Gastroesophageal sphincter (tissue), 4 donors: ENCODE results near the gene RXYLT1. TPM values are rescaled to one million over a fixed set of nuclear protein-coding genes. Genes with fewer than 3 reads are reported as not detected.
A peak's percentile ranks its signal among the peaks of the same experiment; 100 is the strongest.

ENCODE experiments used
- ATAC-seq: fragments of 150-250 bp; one replicate; pipeline ENCODE4 v1.9.1; 2016; ENCODE audit warnings: mild to moderate bottlenecking, moderate library complexity
- H3K27ac ChIP-seq, 4 donors: fragments of 200-600 bp; sonication (generic) in 3 of 4; 1 replicate in 3 of 4; 2 replicates in 1 of 4; pipeline ENCODE4 v1.5.1; 2016 to 2019
- H3K27me3 ChIP-seq: fragments of 200-600 bp; sonication (generic); one replicate; pipeline ENCODE4 v1.5.1; 2019
- H3K36me3 ChIP-seq, 2 donors: fragments of 200-600 bp; sonication (generic); one replicate each; pipeline ENCODE4 v1.5.1; 2019; ENCODE audit warnings: control low read depth in 1 of 2
- H3K4me1 ChIP-seq, 3 donors: fragments of 200-600 bp; sonication (generic); 1 replicate in 2 of 3; 2 replicates in 1 of 3; pipeline ENCODE4 v1.5.1; 2016 to 2019; ENCODE audit warnings: control low read depth in 2 of 3
- H3K4me3 ChIP-seq, 2 donors: fragments of 200-600 bp; sonication (generic); one replicate each; pipeline ENCODE4 v1.5.1; 2019; ENCODE audit warnings: mild to moderate bottlenecking in 1 of 2, moderate library complexity in 1 of 2
- H3K9me3 ChIP-seq, 3 donors: fragments of 200-600 bp; sonication (generic); one replicate each; pipeline ENCODE4 v1.5.1; 2017 to 2019; ENCODE audit warnings: control low read depth in 2 of 3
- EP300 ChIP-seq: sonication (generic); formaldehyde crosslinking; IDR thresholded peaks from one replicate; pipeline ENCODE4 v1.6.1; 2017; ENCODE audit warnings: antibody characterized with exemption, mild to moderate bottlenecking
- POLR2A ChIP-seq, 2 donors: fragments of 450-650 bp; IDR thresholded peaks; one replicate each; pipeline ENCODE4 v1.6.1; 2017; ENCODE audit warnings: antibody characterized with exemption in 2 of 2, mild to moderate bottlenecking in 2 of 2, moderate library complexity in 1 of 2
- POLR2AphosphoS5 ChIP-seq: sonication (generic); formaldehyde crosslinking; IDR thresholded peaks from one replicate; pipeline ENCODE4 v1.6.1; 2017; ENCODE audit warnings: antibody characterized with exemption
- WGBS, 2 donors: methylation state at CpG; one replicate each; pipeline ENCODE4 v1.1.5; 2018; ENCODE audit warnings: low coverage in 1 of 2; 5-methylcytosine and 5-hydroxymethylcytosine counted together
- total RNA-seq, 4 donors: library from RNA; depleted of rRNA; stranded (reverse); fragments of >200 nt; gene quantifications; one replicate each; pipeline ENCODE4 v1.1.0, GENCODE V29; 2016
- TF ChIP-seq, protein P1 (sequence below), 4 experiments: fragments of 200-600 bp in 2 of 4; fragments of 450-650 bp in 2 of 4; sonication (generic) in 1 of 4; IDR thresholded peaks; one replicate each; pipeline ENCODE4 v1.5.1; 2017 to 2019; ENCODE audit warnings: antibody characterized with exemption in 4 of 4, mild to moderate bottlenecking in 2 of 4, moderate library complexity in 2 of 4

The RXYLT1 gene
- total RNA-seq, 4 donors from 2014 or later = 15.4 to 36.3 (median 20.4) TPM

DNA sequence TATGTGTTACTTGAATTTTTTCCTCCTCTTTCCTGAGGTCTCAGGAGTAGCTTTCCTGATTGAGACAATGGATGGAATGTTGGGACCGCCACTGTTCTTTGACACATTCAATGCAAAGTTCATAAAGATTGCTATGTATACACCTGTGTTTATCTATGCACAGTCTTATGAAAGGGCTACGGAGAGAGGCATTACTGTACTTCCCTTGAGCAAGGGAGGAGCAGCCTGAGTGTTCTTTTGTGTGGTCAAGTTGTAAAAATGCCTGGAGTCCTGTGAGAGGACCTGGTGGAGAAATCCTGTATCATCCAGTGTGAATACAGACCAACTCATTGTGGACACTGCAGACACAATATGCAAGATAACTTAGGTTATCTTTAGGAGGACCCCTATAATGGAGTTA lies 66.0 kb downstream of the RXYLT1 start:
- 13 to 37% methylated on average over 2 of the region's 2 CpGs for WGBS, 2 donors
- Histone ChIP-seq H3K4me3 (peak overlapping the region; percentile 44 to 98), H3K4me1 (peaks cover 0 to 50% (median 0%) of the 10 kb centered on the region in 3 donors), H3K36me3 (no peaks in the 10 kb centered on the region), H3K27me3 (no peaks in the 10 kb centered on the region), H3K27ac (no peak overlapping the region), H3K9me3 (no peaks in the 10 kb centered on the region)
- ATAC-seq = no peak
- TF ChIP-seq POLR2AphosphoS5 (no peak), EP300 (no peak), POLR2A (IDR thresholded peaks at IDR 0.05) (no peak)
- TF ChIP-seq, protein P1, sequence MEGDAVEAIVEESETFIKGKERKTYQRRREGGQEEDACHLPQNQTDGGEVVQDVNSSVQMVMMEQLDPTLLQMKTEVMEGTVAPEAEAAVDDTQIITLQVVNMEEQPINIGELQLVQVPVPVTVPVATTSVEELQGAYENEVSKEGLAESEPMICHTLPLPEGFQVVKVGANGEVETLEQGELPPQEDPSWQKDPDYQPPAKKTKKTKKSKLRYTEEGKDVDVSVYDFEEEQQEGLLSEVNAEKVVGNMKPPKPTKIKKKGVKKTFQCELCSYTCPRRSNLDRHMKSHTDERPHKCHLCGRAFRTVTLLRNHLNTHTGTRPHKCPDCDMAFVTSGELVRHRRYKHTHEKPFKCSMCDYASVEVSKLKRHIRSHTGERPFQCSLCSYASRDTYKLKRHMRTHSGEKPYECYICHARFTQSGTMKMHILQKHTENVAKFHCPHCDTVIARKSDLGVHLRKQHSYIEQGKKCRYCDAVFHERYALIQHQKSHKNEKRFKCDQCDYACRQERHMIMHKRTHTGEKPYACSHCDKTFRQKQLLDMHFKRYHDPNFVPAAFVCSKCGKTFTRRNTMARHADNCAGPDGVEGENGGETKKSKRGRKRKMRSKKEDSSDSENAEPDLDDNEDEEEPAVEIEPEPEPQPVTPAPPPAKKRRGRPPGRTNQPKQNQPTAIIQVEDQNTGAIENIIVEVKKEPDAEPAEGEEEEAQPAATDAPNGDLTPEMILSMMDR (IDR thresholded peaks at IDR 0.05) = no peak

DNA sequence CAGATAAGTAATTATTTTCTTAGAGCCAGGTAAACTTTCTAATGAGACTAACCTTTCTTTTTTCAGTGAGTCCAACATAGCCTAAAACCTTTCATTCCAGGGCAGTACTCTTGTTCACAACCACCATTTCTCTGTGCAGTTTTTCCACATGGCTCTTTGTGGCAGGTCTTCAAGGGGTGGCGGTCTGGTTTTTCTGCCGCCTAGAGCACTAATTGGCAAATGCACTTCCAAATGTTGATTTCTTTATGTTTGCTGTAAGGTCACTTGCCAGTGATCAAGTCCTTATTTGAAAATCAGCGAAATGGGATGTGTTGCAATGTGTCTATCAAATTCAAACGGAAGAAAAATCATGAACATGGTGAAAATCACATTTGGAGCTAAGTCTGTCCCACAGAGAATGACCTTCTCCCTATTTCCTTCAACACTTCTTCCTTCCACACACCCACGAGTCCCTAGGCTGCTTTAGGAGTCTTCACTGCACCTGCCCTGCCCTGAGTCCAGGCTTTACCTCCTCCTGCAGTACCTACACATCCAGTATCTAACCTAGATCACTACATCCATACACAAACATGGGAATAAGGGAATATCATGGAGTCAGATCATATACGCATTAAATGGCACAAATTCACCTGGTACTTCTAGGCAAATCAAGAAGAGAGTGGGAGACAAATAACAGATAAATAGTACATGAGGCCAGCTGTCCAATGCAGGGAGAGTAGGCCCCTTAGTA lies 66.7 kb downstream of the RXYLT1 start:
- TF ChIP-seq POLR2A (IDR thresholded peaks at IDR 0.05) (no peak), POLR2AphosphoS5 (no peak), EP300 (no peak)
- TF ChIP-seq, protein P1 (IDR thresholded peaks at IDR 0.05) = no peak
- Histone ChIP-seq H3K27me3 (no peaks in the 10 kb centered on the region), H3K27ac (no peak overlapping the region), H3K4me1 (peaks cover 0 to 50% (median 0%) of the 10 kb centered on the region in 3 donors), H3K4me3 (peak overlapping the region; percentile 44 to 98), H3K36me3 (no peaks in the 10 kb centered on the region), H3K9me3 (no peaks in the 10 kb centered on the region)
- no peak for ATAC-seq
- 81 to 87% methylated on average over 5 to 6 of the region's 6 CpGs for WGBS, 2 donors

DNA sequence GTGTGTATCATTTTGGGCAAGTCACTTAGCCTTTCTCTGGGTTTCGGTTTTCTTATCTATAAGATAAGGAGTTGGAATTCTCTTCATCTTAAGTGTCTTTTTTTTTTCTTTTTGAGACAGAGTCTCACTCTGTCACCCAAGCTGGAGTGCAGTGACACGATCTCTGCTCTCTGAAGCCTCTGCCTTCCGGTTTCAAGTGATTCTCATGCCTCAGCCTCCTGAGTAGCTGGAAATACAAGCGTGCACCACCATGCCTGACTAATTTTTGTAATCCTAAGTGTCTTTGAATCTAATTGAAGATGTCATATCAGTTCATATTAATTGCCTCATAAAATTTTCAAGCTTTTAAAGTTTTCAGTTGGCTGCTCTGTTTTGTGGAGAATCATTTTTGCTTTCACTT lies 68.7 kb downstream of the RXYLT1 start:
- Histone ChIP-seq H3K9me3 (no peaks in the 10 kb centered on the region), H3K27me3 (no peaks in the 10 kb centered on the region), H3K4me3 (no peak overlapping the region), H3K36me3 (no peaks in the 10 kb centered on the region), H3K4me1 (peaks cover 0 to 44% (median 0%) of the 10 kb centered on the region in 3 donors), H3K27ac (no peak overlapping the region)
- no peak for ATAC-seq
- no peak for TF ChIP-seq POLR2AphosphoS5
- TF ChIP-seq EP300 = no peak
- TF ChIP-seq, protein P1 (IDR thresholded peaks at IDR 0.05) = no peak
- no peak for TF ChIP-seq POLR2A (IDR thresholded peaks at IDR 0.05)
- WGBS, 2 donors = 87 to 94% methylated on average over 4 of the region's 4 CpGs

DNA sequence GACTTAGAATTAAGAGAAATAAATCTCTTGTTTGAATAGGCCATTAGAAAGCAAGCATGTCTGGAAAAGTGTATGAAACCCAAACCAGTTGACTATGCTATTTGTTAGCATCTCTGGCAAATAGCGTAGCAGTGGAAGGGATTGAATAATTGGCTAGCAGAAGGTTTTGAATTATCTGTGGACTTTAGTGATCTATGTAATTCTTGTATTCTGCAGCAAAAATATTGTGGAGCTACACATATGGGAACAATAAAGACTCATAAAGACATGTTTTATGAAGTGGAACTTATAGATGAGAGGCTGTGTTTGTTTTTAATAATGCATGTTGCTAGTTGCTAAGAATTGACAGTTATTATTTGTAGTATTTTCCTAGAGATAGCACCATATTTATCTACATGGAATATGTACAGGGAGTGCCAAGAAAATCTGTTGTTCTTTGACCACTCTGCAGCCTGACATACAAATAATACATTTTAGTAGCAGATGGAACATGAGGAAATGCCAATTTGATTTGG lies 69.5 kb downstream of the RXYLT1 start:
- peaks cover 0 to 44% (median 0%) of the 10 kb centered on the region in 3 donors for H3K4me1 ChIP-seq
- no peaks in the 10 kb centered on the region for H3K36me3 ChIP-seq
- TF ChIP-seq, protein P1 (IDR thresholded peaks at IDR 0.05) = no peak
- TF ChIP-seq POLR2AphosphoS5 (no peak), EP300 (no peak), POLR2A (IDR thresholded peaks at IDR 0.05) (no peak)
- no peak overlapping the region for H3K27ac ChIP-seq
- H3K4me3 ChIP-seq = no peak overlapping the region
- no peaks in the 10 kb centered on the region for H3K9me3 ChIP-seq
- no peak for ATAC-seq
- 81 to 100% methylated on average over 1 of the region's 1 CpG for WGBS, 2 donors
- H3K27me3 ChIP-seq = no peaks in the 10 kb centered on the region

DNA sequence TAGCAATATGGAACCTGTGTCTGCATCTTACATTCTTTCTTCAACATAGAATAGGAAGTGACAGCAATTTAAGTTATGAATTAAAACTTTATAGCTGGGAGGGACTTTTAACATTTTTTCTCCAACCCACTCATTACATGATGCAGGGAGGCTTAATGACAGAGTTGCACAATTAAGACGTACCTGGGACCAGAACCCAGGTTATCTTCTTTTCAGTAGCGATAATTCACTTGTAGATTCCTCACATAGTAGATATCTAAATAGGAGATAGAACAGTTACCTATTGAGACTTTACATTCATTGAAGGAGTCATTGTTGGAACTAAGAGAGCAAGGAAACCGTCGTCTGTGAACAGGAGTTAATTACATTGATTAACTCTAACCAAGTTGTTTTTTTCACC lies 69.9 kb downstream of the RXYLT1 start:
- H3K4me1 ChIP-seq = peaks cover 0 to 44% (median 0%) of the 10 kb centered on the region in 3 donors
- WGBS, 2 donors = 85 to 88% methylated on average over 4 of the region's 4 CpGs
- H3K4me3 ChIP-seq = no peak overlapping the region
- H3K27me3 ChIP-seq = no peaks in the 10 kb centered on the region
- no peaks in the 10 kb centered on the region for H3K36me3 ChIP-seq
- no peak overlapping the region for H3K27ac ChIP-seq
- TF ChIP-seq EP300 (no peak), POLR2A (IDR thresholded peaks at IDR 0.05) (no peak), POLR2AphosphoS5 (no peak)
- TF ChIP-seq, protein P1 (IDR thresholded peaks at IDR 0.05) = no peak
- H3K9me3 ChIP-seq = no peaks in the 10 kb centered on the region
- no peak for ATAC-seq
